ENCODE data around the gene CNBP.

GRCh38 chr3:129218742-129219141 lies 35.0 kb upstream of the CNBP start:
- no peak for TF ChIP-seq YY1 (IDR thresholded peaks at IDR 0.05; ENCODE audit: insufficient read depth, insufficient read length)
- TF ChIP-seq ZNF274 (IDR thresholded peaks at IDR 0.05; ENCODE audit: low read depth, low read length), result no peak

Measured in NT2/D1 (cell line).